H1 (cell line): ENCODE data around the gene ERO1A. TPM values are rescaled to one million over a fixed set of nuclear protein-coding genes. Genes with fewer than 3 reads are reported as not detected.
A peak's percentile ranks its signal among the peaks of the same experiment; 100 is the strongest.

Experiments
- CTCF ChIA-PET: fragments of 300-600 bp; sonication (Branson Sonifier 250); formaldehyde crosslinking; loops from one replicate; lab custom pipeline; 2021; ENCODE audit not compliant: partially characterized antibody; lab: Charles Lee
- POLR2A ChIA-PET: fragments of 300-600 bp; sonication (Branson Sonifier 250); formaldehyde crosslinking; loops from one replicate; lab custom pipeline; 2021; ENCODE audit warnings: inconsistent platforms; ENCODE audit not compliant: partially characterized antibody; lab: Charles Lee
- DNase-seq, 2 experiments: peaks; one replicate each; pipeline versions ENCODE4 v3.0.0 to v3.0.0-alpha.2; 2010 to 2022; ENCODE audit warnings: low spot score in 2 of 2, low read depth in 1 of 2, mixed read lengths in 1 of 2
- FAIRE-seq: peaks from 2 replicates; lab custom pipeline; 2011; peaks lifted over from hg19 to GRCh38; lab: Jason Lieb, UNC
- H2AFZ ChIP-seq: 2 replicates; pipeline ENCODE4 v1.8.1; 2012; ENCODE audit warnings: low read length, inconsistent platforms
- H2AK5ac ChIP-seq: 2 replicates; pipeline ENCODE4 v1.6.1; 2013; ENCODE audit warnings: low read depth, low read length
- H2BK120ac ChIP-seq: replicated peaks from 2 replicates; pipeline ENCODE3; 2013; ENCODE audit warnings: low read depth, low read length, inconsistent platforms
- H2BK12ac ChIP-seq: 2 replicates; pipeline ENCODE4 v1.6.1; 2013; ENCODE audit warnings: low read depth, low read length
- H2BK15ac ChIP-seq: 2 replicates; pipeline ENCODE4 v1.6.1; 2013; ENCODE audit warnings: low read length
- H2BK20ac ChIP-seq: 2 replicates; pipeline ENCODE4 v1.6.1; 2013; ENCODE audit warnings: low read length
- H2BK5ac ChIP-seq: 2 replicates; pipeline ENCODE4 v1.6.1; 2013; ENCODE audit warnings: low read depth, low read length
- H3K14ac ChIP-seq: 2 replicates; pipeline ENCODE4 v1.6.1; 2013; ENCODE audit warnings: inconsistent platforms; ENCODE audit not compliant: insufficient read length
- H3K18ac ChIP-seq: 2 replicates; pipeline ENCODE4 v1.6.1; 2013; ENCODE audit warnings: low read length; ENCODE audit errors: extremely low read depth
- H3K23ac ChIP-seq: 2 replicates; pipeline ENCODE4 v1.6.1; 2013; ENCODE audit warnings: inconsistent platforms; ENCODE audit not compliant: insufficient read length
- H3K23me2 ChIP-seq: 2 replicates; pipeline ENCODE4 v1.6.1; 2013; ENCODE audit warnings: low read depth, low read length
- H3K27ac ChIP-seq: 2 replicates; pipeline ENCODE4 v1.6.1; 2011; ENCODE audit warnings: low read depth, low read length, inconsistent platforms
- H3K27me3 ChIP-seq, 4 experiments: replicated peaks in 1 of 4; 1 replicate in 1 of 4; 2 replicates in 3 of 4; pipeline versions ENCODE4 v1.6.1 to v1.8.1; 2011 to 2013; ENCODE audit warnings: low read length in 3 of 4, mild to moderate bottlenecking in 3 of 4, inconsistent platforms in 2 of 4, mixed read lengths in 2 of 4, moderate library complexity in 1 of 4; ENCODE audit not compliant: control insufficient read depth in 3 of 4, insufficient read depth in 3 of 4; ENCODE audit errors: extremely low read depth in 1 of 4
- H3K36me3 ChIP-seq, 4 experiments: 2 replicates each; pipeline versions ENCODE4 v1.6.1 to v1.8.1; 2011 to 2013; ENCODE audit warnings: mild to moderate bottlenecking in 4 of 4, low read length in 3 of 4, moderate library complexity in 2 of 4, control low read depth in 1 of 4, inconsistent platforms in 1 of 4; ENCODE audit not compliant: insufficient read depth in 4 of 4, control insufficient read depth in 2 of 4
- H3K4ac ChIP-seq: replicated peaks from 2 replicates; pipeline ENCODE3; 2013; ENCODE audit warnings: low read length, low read depth, mixed read lengths, inconsistent platforms; ENCODE audit not compliant: insufficient read length
- H3K4me1 ChIP-seq, 4 experiments: replicated peaks in 1 of 4; 1 replicate in 1 of 4; 2 replicates in 3 of 4; pipeline versions ENCODE4 v1.6.1 to v1.8.1; 2011 to 2013; ENCODE audit warnings: low read length in 3 of 4, inconsistent platforms in 2 of 4, mixed read lengths in 1 of 4; ENCODE audit not compliant: insufficient read depth in 4 of 4, control insufficient read depth in 3 of 4
- H3K4me2 ChIP-seq, 2 experiments: 2 replicates each; pipeline versions ENCODE4 v1.6.1 to v1.8.1; 2011 to 2013; ENCODE audit warnings: low read depth in 2 of 2, low read length in 2 of 2, control low read depth in 1 of 2, inconsistent platforms in 1 of 2, mild to moderate bottlenecking in 1 of 2; ENCODE audit not compliant: insufficient read depth in 1 of 2
- H3K4me3 ChIP-seq, 4 experiments: fragments of 200-600, 300-600 bp in 1 of 4; sonication (generic), shearing (Covaris generic), sonication (Bioruptor Twin) in 1 of 4; 2 replicates each; pipeline versions ENCODE4 v1.5.1 to v1.8.1; 2011 to 2016; ENCODE audit warnings: low read length in 4 of 4, low read depth in 3 of 4, control low read depth in 2 of 4, inconsistent platforms in 2 of 4, mild to moderate bottlenecking in 2 of 4, mixed read lengths in 1 of 4, moderate library complexity in 1 of 4; ENCODE audit not compliant: insufficient read depth in 2 of 4; ENCODE audit errors: extremely low read depth in 1 of 4
- H3K56ac ChIP-seq: replicated peaks from 2 replicates; pipeline ENCODE3; 2013; ENCODE audit warnings: low read depth, mild to moderate bottlenecking, mixed read lengths, low read length, inconsistent platforms; ENCODE audit not compliant: insufficient read length
- H3K79me1 ChIP-seq: 2 replicates; pipeline ENCODE4 v1.6.1; 2013; ENCODE audit warnings: low read depth, low read length, control low read depth
- H3K79me2 ChIP-seq, 2 experiments: 2 replicates each; pipeline versions ENCODE4 v1.6.1 to v1.8.1; 2012 to 2013; ENCODE audit warnings: low read length in 2 of 2, mild to moderate bottlenecking in 2 of 2, inconsistent platforms in 1 of 2; ENCODE audit not compliant: insufficient read depth in 2 of 2, control insufficient read depth in 1 of 2
- H3K9ac ChIP-seq, 4 experiments: replicated peaks in 1 of 4; 1 replicate in 1 of 4; 2 replicates in 3 of 4; pipeline versions ENCODE4 v1.6.1 to v1.8.1; 2011 to 2013; ENCODE audit warnings: low read depth in 3 of 4, low read length in 3 of 4, control low read depth in 2 of 4, mild to moderate bottlenecking in 2 of 4, moderate library complexity in 2 of 4, inconsistent platforms in 1 of 4; ENCODE audit errors: extremely low read depth in 1 of 4
- H3K9me3 ChIP-seq, 2 experiments: 2 replicates each; pipeline versions ENCODE4 v1.6.1 to v1.8.1; 2012 to 2013; ENCODE audit warnings: mild to moderate bottlenecking in 2 of 2, moderate library complexity in 2 of 2, control low read depth in 1 of 2, inconsistent platforms in 1 of 2, low read depth in 1 of 2, low read length in 1 of 2, mixed read lengths in 1 of 2; ENCODE audit not compliant: insufficient read depth in 2 of 2
- H4K20me1 ChIP-seq, 2 experiments: replicated peaks in 1 of 2; 2 replicates each; pipeline versions ENCODE3 to v1.8.1; 2011 to 2013; ENCODE audit warnings: inconsistent platforms in 2 of 2, low read length in 2 of 2, mild to moderate bottlenecking in 1 of 2; ENCODE audit not compliant: insufficient read depth in 2 of 2, control insufficient read depth in 1 of 2
- H4K5ac ChIP-seq: 2 replicates; pipeline ENCODE4 v1.6.1; 2013; ENCODE audit warnings: low read length, low read depth, mixed read lengths, inconsistent platforms; ENCODE audit not compliant: insufficient read length
- H4K8ac ChIP-seq: 2 replicates; pipeline ENCODE4 v1.8.0; 2013; ENCODE audit warnings: mild to moderate bottlenecking, moderate library complexity, low read length, inconsistent platforms; ENCODE audit not compliant: insufficient read depth; ENCODE audit errors: extremely low read depth
- H4K91ac ChIP-seq: replicated peaks from 2 replicates; pipeline ENCODE3; 2013; ENCODE audit warnings: low read length, mixed read lengths, inconsistent platforms; ENCODE audit not compliant: insufficient read length
- CBX5 ChIP-seq: fragments of 300-800, 300-1000 bp; sonication (generic); IDR thresholded peaks from 2 replicates; pipeline ENCODE4 v1.7.1; 2016; ENCODE audit warnings: antibody characterized with exemption, low read length, low read depth
- CTCF ChIP-seq, 3 experiments: IDR thresholded peaks; 1 replicate in 2 of 3; 2 replicates in 1 of 3; pipeline versions ENCODE4 v1.5.1 to v1.6.1; 2011; ENCODE audit warnings: low read length in 3 of 3, mild to moderate bottlenecking in 3 of 3, inconsistent platforms in 2 of 3, low read depth in 1 of 3, moderate library complexity in 1 of 3; ENCODE audit not compliant: insufficient read depth in 1 of 3; ENCODE audit errors: control extremely low read depth in 1 of 3
- polyA plus RNA-seq, 7 experiments: library from polyadenylated mRNA; depleted of rRNA in 3 of 7; stranded (reverse) in 5 of 7; unstranded in 2 of 7; fragments of >200 nt in 5 of 7; fragments of 200-250 nt in 2 of 7; gene quantifications; 1 replicate in 5 of 7; 2 replicates in 1 of 7; 4 replicates in 1 of 7; pipeline versions ENCODE4 v1.2.1 to v1.2.3, GENCODE V29; 2011 to 2013; ENCODE audit warnings: missing spikeins in 2 of 7, mixed read lengths in 2 of 7
- total RNA-seq: library from RNA; stranded (reverse); fragmentation: NEBNext Ultra II Directional; extraction: Animal tissue kit (Norgen Biotek cat#: 25700); gene quantifications from 2 replicates; pipeline ENCODE4 v1.2.1, GENCODE V29; 2021

ERO1A gene
- total and polyA plus RNA-seq, 2 of the 8 experiments (the other 6 are each of a cell fraction or from before 2014, with no cell fraction given), result 15.7 to 42.0 TPM

GRCh38 chr14:52724360-52724644, 28.9 kb upstream of the ERO1A start:
- Histone ChIP-seq H3K9ac (no peak overlapping the region), H4K20me1 (peaks cover 0 to 6% of the 10 kb centered on the region in 2 experiments), H3K23me2 (no peaks in the 10 kb centered on the region), H2BK20ac (no peak overlapping the region), H3K79me2 (no peaks in the 10 kb centered on the region), H3K9me3 (no peaks in the 10 kb centered on the region), H2AFZ (no peak overlapping the region), H3K4ac (no peak overlapping the region), H4K8ac (no peak overlapping the region), H4K5ac (no peak overlapping the region), H3K14ac (no peak overlapping the region), H4K91ac (no peak overlapping the region), H2BK120ac (no peak overlapping the region), H2AK5ac (no peak overlapping the region), H2BK15ac (no peak overlapping the region), H3K23ac (no peak overlapping the region), H3K56ac (no peak overlapping the region), H3K4me2 (no peak overlapping the region), H2BK5ac (no peak overlapping the region), H3K27me3 (no peaks in the 10 kb centered on the region), H3K4me3 (no peak overlapping the region), H3K36me3 (peaks cover 19 to 76% (median 55%) of the 10 kb centered on the region in 4 experiments), H3K27ac (no peak overlapping the region), H2BK12ac (no peak overlapping the region), H3K79me1 (peaks cover 3% of the 10 kb centered on the region), H3K18ac (no peak overlapping the region), H3K4me1 (no peaks in the 10 kb centered on the region)
- ChIA-PET CTCF (interaction anchor here (0.6 to 1.3 kb wide), 4 partner anchors 14 to 1864 kb away, joined by 3 to 4 read pairs (median 4); no protein-coding TSS in a partner anchor), POLR2A (interaction anchor here (1.5 to 4.6 kb wide), 2 partner anchors 17 to 18 kb away, joined by 4 to 17 read pairs; partner anchors contain the start of gene PSMC6)
- FAIRE-seq (no peak), DNase-seq (no peak)
- TF ChIP-seq CBX5 (no peak), CTCF (IDR thresholded peaks at IDR 0.05; ENCODE audit: control extremely low read depth in 1 of 3, insufficient read depth in 1 of 3, low read depth in 1 of 3, low read length in 3 of 3) (peak in 1 of 3 experiments; percentile 14; a peak in 1 of 4 replicates)
